Stimulated activated CD8-positive, alpha-beta memory T cell treated with anti-CD3 and anti-CD28 coated beads, Interleukin-12 subunit alpha, Interleukin-12 subunit beta, amount 100 ng/mL, for 24 hours (primary cell): Measurements from ENCODE around the gene PRTN3.
"Not testable (repeated sequence)": the region's sequence is repeated elsewhere in the genome, so short reads cannot be mapped to it uniquely, and the experiment has no call there.

Source experiments
- DNase-seq: peaks from one replicate; pipeline ENCODE4 v3.0.0-alpha.2; 2020; ENCODE audit errors: extremely low read depth

The PRTN3 gene

GRCh38 chr19:866769-867300 lies 26.0 kb downstream of the PRTN3 start:
- DNase-seq = no peak

DNA sequence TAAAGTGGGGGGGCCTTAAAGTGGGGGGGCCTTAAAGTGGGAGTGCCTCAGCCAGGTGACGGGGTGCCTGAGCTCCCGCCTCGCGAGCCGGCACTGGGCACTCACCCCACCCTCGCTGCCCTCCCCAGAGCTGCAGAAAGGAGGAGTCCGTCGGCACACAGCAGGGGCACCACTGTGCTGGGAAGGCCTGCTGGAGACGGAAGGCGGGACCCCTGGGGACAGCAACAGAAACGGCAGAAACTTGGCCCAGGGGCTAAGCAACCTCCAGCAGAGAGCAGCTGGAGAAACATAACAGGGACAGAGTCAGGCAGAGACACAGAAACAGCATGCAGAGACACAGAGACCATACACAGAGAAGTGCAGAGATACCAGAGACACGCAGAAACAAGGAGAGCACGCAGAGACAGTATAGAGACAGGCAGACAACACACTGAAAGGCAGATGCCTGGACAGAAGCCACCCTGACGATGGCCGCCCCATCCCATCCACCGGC lies 26.5 kb downstream of the PRTN3 start:
- DNase-seq = no peak

DNA sequence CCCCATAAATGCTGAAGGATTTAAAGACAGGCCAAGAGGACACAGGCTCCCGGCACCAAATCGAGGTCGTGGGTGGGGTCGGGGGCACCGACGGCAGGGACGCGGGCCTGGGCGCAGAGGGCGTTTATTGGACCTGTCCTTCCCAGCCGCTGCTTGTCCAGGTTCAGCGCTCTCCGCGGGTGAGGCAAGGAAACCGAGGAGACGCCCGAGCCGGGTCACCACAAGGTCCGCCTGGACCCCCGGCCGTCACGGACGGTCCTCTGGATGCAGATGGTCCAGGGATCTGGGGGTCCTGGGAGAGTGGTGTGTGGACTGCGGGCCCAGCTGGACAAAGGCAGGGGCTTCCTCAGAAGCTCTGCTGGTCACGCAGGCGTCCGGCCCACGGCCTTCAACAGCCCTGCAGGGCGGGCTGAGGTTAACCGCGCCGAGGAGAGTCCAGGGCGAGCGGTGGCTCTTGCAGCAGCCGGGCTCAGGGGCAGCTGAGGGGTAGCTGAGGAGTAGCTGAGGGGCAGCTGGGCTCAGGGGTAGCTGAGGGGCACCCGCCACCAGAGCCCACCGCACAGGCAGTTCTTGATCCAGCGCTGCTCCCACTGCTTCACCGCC lies 27.2 kb downstream of the PRTN3 start:
- no peak for DNase-seq

GRCh38 chr19:868458-869244 lies 27.9 kb downstream of the PRTN3 start:
- DNase-seq = no peak

- DNase-seq = no peak
Measured at GRCh38 chr19:869245-870177, 28.7 kb downstream of the PRTN3 start.

- DNase-seq = no peak
Measured at GRCh38 chr19:870314-870713, 29.5 kb downstream of the PRTN3 start.

DNA sequence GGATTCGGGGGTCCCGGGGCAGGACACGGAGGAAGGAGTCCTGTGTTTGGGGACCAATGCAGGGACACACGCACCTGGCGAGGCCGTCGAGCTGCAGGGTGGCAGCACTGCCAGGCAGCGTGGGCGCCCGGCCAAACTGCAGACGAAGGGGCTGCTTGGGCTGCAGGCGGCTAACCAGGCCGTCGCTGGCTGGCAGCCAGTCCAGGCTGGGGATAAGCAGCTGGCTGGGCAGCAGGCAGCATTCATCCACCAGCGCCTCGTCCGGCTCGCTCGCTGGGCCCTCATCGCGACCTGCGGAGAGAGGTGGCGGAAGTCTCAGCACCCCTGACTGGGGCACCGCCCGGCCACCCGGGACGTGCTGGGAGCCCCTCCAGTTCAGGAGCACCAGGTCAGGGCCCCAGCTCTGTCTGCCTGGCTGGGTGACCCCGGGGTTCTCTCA lies 30.2 kb downstream of the PRTN3 start:
- DNase-seq = no peak

GRCh38 chr19:871446-872265 lies 30.9 kb downstream of the PRTN3 start:
- no peak for DNase-seq

GRCh38 chr19:872266-872951 lies 31.6 kb downstream of the PRTN3 start:
- DNase-seq = peak; percentile 64

DNA sequence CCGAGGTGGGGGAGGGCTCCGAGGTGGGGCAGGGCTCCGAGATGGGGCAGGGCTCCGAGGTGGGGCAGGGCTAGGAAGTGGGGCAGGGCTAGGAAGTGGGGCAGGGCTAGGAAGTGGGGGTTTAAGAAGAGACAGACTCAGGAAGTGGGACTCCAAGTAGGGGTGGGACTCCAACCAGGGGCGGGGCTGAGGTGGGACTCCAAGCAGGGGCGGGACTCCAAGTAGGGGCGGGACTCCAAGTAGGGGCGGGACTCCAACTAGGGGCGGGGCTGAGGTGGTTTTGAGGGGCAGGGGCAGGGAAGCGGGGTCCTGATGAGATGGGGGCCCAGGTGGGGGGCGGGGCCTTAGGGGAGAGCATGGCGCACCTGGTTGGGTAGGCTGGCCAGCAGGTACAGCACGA lies 32.3 kb downstream of the PRTN3 start:
- DNase-seq = no peak

- DNase-seq = no peak
Measured at GRCh38 chr19:873561-874041, 32.8 kb downstream of the PRTN3 start.

DNA sequence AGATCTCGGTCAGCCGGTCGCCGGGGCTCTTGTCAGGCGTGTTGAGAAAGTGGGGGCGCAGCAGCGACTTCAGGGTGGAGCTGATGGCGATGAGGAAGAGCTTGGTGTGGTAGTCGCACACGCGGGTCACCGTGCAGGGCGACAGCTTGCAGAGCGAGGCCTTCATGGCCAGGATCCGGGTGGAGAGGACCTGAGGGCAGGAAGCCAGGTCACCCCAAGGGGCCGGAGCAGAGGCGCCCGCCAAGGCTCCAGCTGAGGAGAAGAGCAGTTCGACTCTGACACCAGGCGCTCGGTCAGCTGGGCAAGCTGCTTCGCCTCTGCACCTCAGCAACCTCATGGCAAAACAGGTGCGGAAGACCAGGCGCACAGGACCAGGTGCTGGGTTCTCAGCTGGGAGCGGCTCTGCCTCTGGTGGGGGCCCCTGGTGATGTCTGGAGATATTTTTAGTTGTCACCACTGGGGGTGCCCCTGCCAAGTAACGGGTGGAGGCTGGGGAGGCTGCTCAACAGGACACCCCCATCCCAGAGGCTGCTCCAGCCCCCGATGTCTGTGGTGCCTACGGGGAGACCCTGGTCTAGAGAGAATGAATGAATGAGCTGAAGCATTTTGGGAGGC lies 34.6 kb downstream of the PRTN3 start:
- no peak for DNase-seq

- DNase-seq = no peak
Measured at GRCh38 chr19:876089-876488, 35.3 kb downstream of the PRTN3 start.

DNA sequence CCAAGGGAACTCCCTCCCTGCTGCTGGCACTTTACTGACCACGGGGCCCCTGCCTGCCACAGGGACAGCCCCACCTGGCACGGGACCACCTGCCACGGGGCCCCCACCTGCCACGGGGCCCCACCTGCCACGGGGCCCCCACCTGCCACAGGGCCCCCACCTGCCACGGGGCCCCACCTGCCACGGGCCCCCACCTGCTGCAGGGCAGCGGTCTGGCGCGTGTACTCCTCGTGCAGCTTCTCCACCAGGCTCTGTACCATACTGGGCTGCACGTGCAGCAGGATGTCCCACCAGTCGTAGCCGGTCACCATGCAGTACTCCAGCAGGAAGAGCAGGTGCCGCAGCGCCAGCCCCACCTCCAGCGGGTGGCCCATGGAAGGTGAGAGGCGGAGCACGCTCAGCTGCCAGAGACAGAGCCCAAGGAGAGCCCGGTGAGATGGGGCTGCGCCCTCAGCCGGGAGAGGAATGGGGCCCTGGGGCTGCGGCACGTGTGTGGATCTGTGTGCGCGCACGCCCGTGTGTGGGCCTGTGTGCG lies 36.0 kb downstream of the PRTN3 start:
- DNase-seq = no peak

- DNase-seq = not testable (repeated sequence)
Measured at GRCh38 chr19:877992-878660, 37.3 kb downstream of the PRTN3 start.

DNA sequence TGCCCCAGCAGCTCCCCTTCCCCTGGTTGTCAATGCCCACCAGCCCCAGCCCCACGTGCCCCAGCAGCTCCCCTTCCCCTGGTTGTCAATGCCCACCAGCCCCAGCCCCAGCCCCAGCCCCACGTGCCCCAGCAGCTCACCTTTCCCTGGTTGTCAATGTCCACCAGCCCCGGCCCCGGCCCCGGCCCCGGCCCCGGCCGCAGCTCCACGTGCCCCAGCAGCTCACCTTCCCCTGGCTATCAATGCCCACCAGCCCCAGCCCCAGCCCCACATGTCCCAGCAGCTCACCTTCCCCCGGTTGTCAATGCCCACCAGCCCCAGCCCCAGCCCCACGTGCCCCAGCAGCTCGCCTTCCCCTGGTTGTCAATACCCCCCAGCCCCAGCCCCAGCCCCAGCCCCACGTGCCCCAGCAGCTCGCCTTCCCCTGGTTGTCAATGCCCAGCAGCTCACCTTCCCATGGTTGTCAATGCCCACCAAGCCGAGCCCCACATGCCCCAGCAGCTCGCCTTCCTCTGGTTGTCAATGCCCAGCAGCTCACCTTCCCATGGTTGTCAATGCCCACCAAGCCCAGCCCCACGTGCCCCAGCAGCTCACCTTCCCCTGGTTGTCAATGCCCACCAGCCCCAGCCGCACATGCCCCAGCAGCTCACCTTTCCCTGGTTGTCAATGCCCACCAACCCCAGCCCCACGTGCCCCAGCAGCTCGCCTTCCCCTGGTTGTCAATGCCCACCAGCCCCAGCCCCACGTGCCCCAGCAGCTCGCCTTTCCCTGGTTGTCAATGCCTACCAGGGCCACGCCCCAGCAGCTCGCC lies 38.2 kb downstream of the PRTN3 start:
- DNase-seq = not testable (repeated sequence)

- no peak for DNase-seq
Measured at GRCh38 chr19:879711-880438, 39.1 kb downstream of the PRTN3 start.
